Uterus (tissue), 2 donors: ENCODE data around the gene KHDRBS2.

Source experiments
- CTCF ChIP-seq, 4 experiments: fragments of 200-600 bp in 2 of 4; fragments of 450-650 bp in 2 of 4; sonication (generic) in 2 of 4; IDR thresholded peaks; one replicate each; pipeline ENCODE4 v1.5.1; 2016 to 2019; ENCODE audit warnings: antibody characterized with exemption in 4 of 4, mild to moderate bottlenecking in 2 of 4, moderate library complexity in 1 of 4
- POLR2A ChIP-seq, 2 donors: fragments of 450-650 bp; IDR thresholded peaks; one replicate each; pipeline ENCODE4 v1.6.1; 2016; ENCODE audit warnings: antibody characterized with exemption in 2 of 2, mild to moderate bottlenecking in 1 of 2, moderate library complexity in 1 of 2

DNA sequence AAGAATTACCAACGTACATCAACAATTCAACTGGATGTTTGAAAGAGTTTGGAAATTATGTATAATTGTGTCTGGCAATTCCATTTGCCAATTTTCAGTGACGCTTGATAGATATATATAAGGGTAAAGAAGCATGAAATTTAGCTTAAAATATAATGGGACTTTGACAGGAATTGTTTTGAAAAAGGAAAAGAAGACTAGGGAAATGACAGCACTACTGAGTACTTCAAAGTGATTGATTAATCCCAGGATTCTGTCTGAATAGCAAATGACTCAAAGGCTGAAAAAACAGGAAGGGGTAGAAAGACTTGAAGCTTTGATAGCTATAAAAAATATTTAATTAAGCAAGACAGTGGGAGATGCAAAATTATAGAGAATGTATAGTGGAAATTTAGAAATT, 200.0 kb downstream of the KHDRBS2 start:
- TF ChIP-seq CTCF (IDR thresholded peaks at IDR 0.05) (no peak), POLR2A (IDR thresholded peaks at IDR 0.05) (no peak)
